GM12874 (cell line): ENCODE results near the gene JUP.

Experiments
- CTCF ChIP-seq: IDR thresholded peaks from 2 replicates; pipeline ENCODE4 v1.5.1; 2011; ENCODE audit warnings: low read depth, mild to moderate bottlenecking, control low read depth, low read length, moderate library complexity; ENCODE audit not compliant: insufficient read depth

Gene JUP

GRCh38 chr17:41782142-41782541, 4.4 kb downstream of the JUP start:
- no peak for TF ChIP-seq CTCF

- TF ChIP-seq CTCF = no peak
Observed at GRCh38 chr17:41781404-41782110, 5.0 kb downstream of the JUP start.

GRCh38 chr17:41779954-41780353, 6.6 kb downstream of the JUP start:
- TF ChIP-seq CTCF = no peak

- TF ChIP-seq CTCF = no peak
Observed at GRCh38 chr17:41777574-41778188, 8.8 kb downstream of the JUP start.

- no peak for TF ChIP-seq CTCF
Observed at GRCh38 chr17:41777157-41777573, 9.3 kb downstream of the JUP start.

- TF ChIP-seq CTCF = no peak
Observed at GRCh38 chr17:41775394-41776226, 10.9 kb downstream of the JUP start.

GRCh38 chr17:41773731-41774193, 12.7 kb downstream of the JUP start:
- TF ChIP-seq CTCF = no peak
